GM18499 (cell line): ENCODE results near the gene ARHGDIA.

Experiments used
- ATAC-seq: cut with Tn5 transposase; IDR thresholded peaks from one replicate; pipeline ENCODE4 v1.9.1; 2021; ENCODE audit warnings: moderate number of reproducible peaks; ENCODE audit not compliant: insufficient read depth, unreplicated experiment

Gene ARHGDIA

GRCh38 chr17:81831957-81832607, 39.1 kb downstream of the ARHGDIA start:
- ATAC-seq, result no peak

GRCh38 chr17:81831563-81831956, 39.6 kb downstream of the ARHGDIA start:
- no peak for ATAC-seq

GRCh38 chr17:81829858-81830257, 41.3 kb downstream of the ARHGDIA start:
- ATAC-seq, result no peak

DNA sequence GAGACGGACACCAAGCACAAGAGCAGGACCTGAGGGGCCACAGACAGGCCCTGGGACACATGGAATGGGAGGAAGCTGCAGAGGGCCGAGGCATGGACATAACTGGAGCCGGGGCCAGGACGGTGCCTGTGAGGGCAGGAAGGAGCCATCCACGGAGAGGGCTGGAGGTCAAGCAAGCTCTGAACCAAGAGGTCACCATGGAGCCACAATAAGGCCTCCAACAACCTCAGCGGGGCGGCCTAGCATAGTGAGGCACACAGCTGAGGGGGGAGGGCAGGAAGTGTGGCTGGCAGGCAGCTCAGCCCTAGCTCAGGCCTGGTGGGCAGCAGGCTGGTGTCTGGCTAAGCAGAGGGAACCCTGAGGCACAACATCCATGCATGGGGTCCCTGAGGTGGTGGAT, 42.5 kb downstream of the ARHGDIA start:
- ATAC-seq, result no peak

- no peak for ATAC-seq
Measured at GRCh38 chr17:81825841-81826466, 45.2 kb downstream of the ARHGDIA start.

GRCh38 chr17:81824595-81824994, 46.5 kb downstream of the ARHGDIA start:
- ATAC-seq, result no peak

DNA sequence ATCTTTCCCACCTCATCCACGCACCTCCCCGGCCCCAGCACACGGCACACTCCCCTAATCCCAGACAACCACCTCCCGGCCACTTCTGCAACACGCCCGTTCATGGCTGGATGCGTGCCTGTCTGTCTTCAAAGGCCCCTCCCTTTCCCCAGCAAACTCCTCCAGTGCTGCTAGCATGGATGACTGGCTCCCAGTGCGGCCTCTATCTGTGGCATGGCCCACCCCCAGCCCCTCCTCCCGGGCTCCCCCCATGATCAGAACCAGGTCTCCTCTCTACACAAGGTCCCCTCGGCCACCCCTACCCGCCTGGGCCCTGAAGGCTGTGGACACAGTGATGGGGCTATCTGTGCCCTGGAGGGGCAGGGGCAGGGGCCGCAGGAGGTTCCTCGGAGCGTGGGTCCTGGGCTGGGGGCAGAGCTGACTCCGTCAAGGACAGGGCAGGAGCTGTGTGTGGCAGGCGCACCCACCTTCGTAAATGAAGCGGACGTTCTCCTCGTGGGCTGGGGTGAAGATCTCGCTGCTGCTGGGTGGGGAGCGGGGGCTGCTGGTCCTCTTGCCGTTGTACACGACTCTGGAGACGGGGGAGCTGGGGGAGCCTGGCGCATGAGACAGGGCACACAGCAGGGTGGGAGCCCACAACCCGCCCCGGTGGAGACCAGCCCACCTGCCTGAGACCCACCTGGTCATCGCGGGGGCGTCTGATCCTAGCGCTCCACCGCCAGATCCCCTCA, 47.2 kb downstream of the ARHGDIA start:
- no peak for ATAC-seq

- ATAC-seq, result no peak
Measured at GRCh38 chr17:81822996-81823819, 47.9 kb downstream of the ARHGDIA start.

GRCh38 chr17:81822312-81822637, 48.9 kb downstream of the ARHGDIA start:
- ATAC-seq, result no peak

- no peak for ATAC-seq
Measured at GRCh38 chr17:81821603-81822311, 49.4 kb downstream of the ARHGDIA start.

GRCh38 chr17:81821147-81821546, 50.0 kb downstream of the ARHGDIA start:
- ATAC-seq, result no peak

- ATAC-seq, result no peak
Measured at GRCh38 chr17:81819708-81820107, 51.4 kb downstream of the ARHGDIA start.

GRCh38 chr17:81817758-81818147, 53.4 kb downstream of the ARHGDIA start:
- no peak for ATAC-seq
